Measurements from ENCODE around the gene ADAMTS12.

The ADAMTS12 gene

DNA sequence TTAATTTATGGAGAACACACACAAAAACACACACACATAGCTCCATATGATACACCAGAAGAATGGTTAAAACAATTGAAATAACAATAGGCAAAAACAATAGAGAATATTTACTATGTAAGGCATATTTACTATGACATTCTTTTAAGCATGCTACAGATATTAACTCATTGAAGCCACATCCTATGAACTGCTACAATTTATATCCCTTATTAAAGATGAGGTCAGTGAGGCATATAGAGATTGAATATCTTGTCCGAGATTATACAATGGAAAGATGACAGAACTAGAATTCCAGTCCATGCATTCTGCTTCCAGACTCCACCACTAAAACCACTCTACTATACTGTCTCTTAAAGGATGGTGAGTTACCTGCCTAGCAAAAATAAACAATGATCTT is 60.7 kb downstream of the ADAMTS12 start:
- Histone ChIP-seq H3K14ac (ENCODE audit: low read length) (no peak overlapping the region), H2BK15ac (ENCODE audit: low read length) (no peak overlapping the region), H3K9ac (ENCODE audit: low read depth, low read length, poor library complexity) (no peak overlapping the region), H3K9me3 (replicated peaks in 1 of 2; ENCODE audit: control insufficient read depth in 2 of 2, insufficient read depth in 1 of 2, low read depth in 1 of 2, low read length in 2 of 2) (peaks cover 0 to 10% of the 10 kb centered on the region in 2 donors), H3K4me2 (ENCODE audit: insufficient read depth, low read length, poor library complexity, severe bottlenecking) (no peak overlapping the region), H3K18ac (ENCODE audit: low read length) (no peak overlapping the region), H3K23ac (ENCODE audit: low read depth, low read length, poor library complexity) (no peak overlapping the region), H3K27me3 (ENCODE audit: control insufficient read depth in 3 of 3, insufficient read depth in 3 of 3, low read depth in 1 of 3, low read length in 3 of 3) (no peaks in the 10 kb centered on the region), H3K27ac (replicated peaks; ENCODE audit: low read length) (no peak overlapping the region), H2BK120ac (ENCODE audit: low read depth, low read length) (no peak overlapping the region), H2BK12ac (ENCODE audit: low read length) (no peak overlapping the region), H3K4me3 (ENCODE audit: low read length in 2 of 2) (no peak overlapping the region), H3K79me1 (ENCODE audit: low read depth, low read length) (no peaks in the 10 kb centered on the region), H2AFZ (ENCODE audit: low read length) (no peak overlapping the region), H4K91ac (ENCODE audit: low read depth, low read length, poor library complexity) (no peak overlapping the region), H3K4ac (ENCODE audit: low read length) (no peak overlapping the region), H3K4me1 (ENCODE audit: control insufficient read depth in 2 of 2, insufficient read depth in 1 of 2, low read depth in 1 of 2, low read length in 2 of 2) (peaks cover 5 to 7% of the 10 kb centered on the region in 2 donors), H3K36me3 (replicated peaks in 1 of 2; ENCODE audit: control insufficient read depth in 2 of 2, insufficient read depth in 2 of 2, low read length in 2 of 2) (peaks cover 0 to 7% of the 10 kb centered on the region in 2 donors), H2BK5ac (ENCODE audit: low read length) (no peak overlapping the region), H2AK5ac (ENCODE audit: low read depth, low read length) (no peak overlapping the region), H4K8ac (ENCODE audit: low read depth, low read length) (no peak overlapping the region)
- DNase-seq (ENCODE audit: low spot score) = no peak
- WGBS, 2 donors (ENCODE audit: extremely low coverage in 2 of 2, insufficient read length in 2 of 2, insufficient replicate concordance in 1 of 2) = no CpG with 5 or more reads among the region's 1 CpG

DNA sequence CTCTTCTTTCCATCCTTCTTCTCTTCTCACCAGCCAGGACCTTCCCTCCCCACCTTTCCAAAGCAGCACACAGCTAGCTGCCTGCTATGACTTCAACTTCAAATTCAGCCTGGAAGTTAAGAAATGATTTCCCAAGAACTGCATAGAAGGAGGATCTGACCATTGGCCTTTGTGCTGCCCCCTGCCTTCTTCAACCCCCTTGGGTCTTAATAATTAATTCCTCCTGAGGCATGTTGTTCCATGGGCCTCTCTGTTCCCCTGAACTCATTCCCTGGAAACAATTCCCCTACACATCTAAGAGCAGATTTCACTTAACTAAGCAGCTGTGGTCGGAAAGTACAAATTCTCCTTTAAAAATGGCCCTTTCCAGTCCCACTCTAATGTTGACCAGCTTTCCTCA is 62.4 kb downstream of the ADAMTS12 start:
- no peak overlapping the region for H3K4me3 ChIP-seq (ENCODE audit: low read length in 2 of 2)
- no peak overlapping the region for H2BK120ac ChIP-seq (ENCODE audit: low read depth, low read length)
- WGBS, 2 donors (ENCODE audit: extremely low coverage in 2 of 2, insufficient read length in 2 of 2, insufficient replicate concordance in 1 of 2) = no CpG with 5 or more reads among the region's 1 CpG
- H3K18ac ChIP-seq (ENCODE audit: low read length) = no peak overlapping the region
- H3K4ac ChIP-seq (ENCODE audit: low read length) = no peak overlapping the region
- H2BK12ac ChIP-seq (ENCODE audit: low read length) = no peak overlapping the region
- peaks cover 0 to 5% of the 10 kb centered on the region in 2 donors for H3K9me3 ChIP-seq (replicated peaks in 1 of 2; ENCODE audit: control insufficient read depth in 2 of 2, insufficient read depth in 1 of 2, low read depth in 1 of 2, low read length in 2 of 2)
- H2AK5ac ChIP-seq (ENCODE audit: low read depth, low read length) = no peak overlapping the region
- H3K23ac ChIP-seq (ENCODE audit: low read depth, low read length, poor library complexity) = no peak overlapping the region
- no peak overlapping the region for H3K9ac ChIP-seq (ENCODE audit: low read depth, low read length, poor library complexity)
- H4K91ac ChIP-seq (ENCODE audit: low read depth, low read length, poor library complexity) = no peak overlapping the region
- H4K8ac ChIP-seq (ENCODE audit: low read depth, low read length) = no peak overlapping the region
- no peak overlapping the region for H3K27ac ChIP-seq (replicated peaks; ENCODE audit: low read length)
- H3K79me1 ChIP-seq (ENCODE audit: low read depth, low read length) = no peaks in the 10 kb centered on the region
- H3K4me2 ChIP-seq (ENCODE audit: insufficient read depth, low read length, poor library complexity, severe bottlenecking) = no peak overlapping the region
- no peak overlapping the region for H2AFZ ChIP-seq (ENCODE audit: low read length)
- no peak for DNase-seq (ENCODE audit: low spot score)
- H2BK15ac ChIP-seq (ENCODE audit: low read length) = no peak overlapping the region
- H2BK5ac ChIP-seq (ENCODE audit: low read length) = no peak overlapping the region
- no peak overlapping the region for H3K14ac ChIP-seq (ENCODE audit: low read length)
- peaks cover 5 to 7% of the 10 kb centered on the region in 2 donors for H3K4me1 ChIP-seq (ENCODE audit: control insufficient read depth in 2 of 2, insufficient read depth in 1 of 2, low read depth in 1 of 2, low read length in 2 of 2)
- no peaks in the 10 kb centered on the region for H3K27me3 ChIP-seq (ENCODE audit: control insufficient read depth in 3 of 3, insufficient read depth in 3 of 3, low read depth in 1 of 3, low read length in 3 of 3)
- peaks cover 0 to 7% of the 10 kb centered on the region in 2 donors for H3K36me3 ChIP-seq (replicated peaks in 1 of 2; ENCODE audit: control insufficient read depth in 2 of 2, insufficient read depth in 2 of 2, low read length in 2 of 2)

DNA sequence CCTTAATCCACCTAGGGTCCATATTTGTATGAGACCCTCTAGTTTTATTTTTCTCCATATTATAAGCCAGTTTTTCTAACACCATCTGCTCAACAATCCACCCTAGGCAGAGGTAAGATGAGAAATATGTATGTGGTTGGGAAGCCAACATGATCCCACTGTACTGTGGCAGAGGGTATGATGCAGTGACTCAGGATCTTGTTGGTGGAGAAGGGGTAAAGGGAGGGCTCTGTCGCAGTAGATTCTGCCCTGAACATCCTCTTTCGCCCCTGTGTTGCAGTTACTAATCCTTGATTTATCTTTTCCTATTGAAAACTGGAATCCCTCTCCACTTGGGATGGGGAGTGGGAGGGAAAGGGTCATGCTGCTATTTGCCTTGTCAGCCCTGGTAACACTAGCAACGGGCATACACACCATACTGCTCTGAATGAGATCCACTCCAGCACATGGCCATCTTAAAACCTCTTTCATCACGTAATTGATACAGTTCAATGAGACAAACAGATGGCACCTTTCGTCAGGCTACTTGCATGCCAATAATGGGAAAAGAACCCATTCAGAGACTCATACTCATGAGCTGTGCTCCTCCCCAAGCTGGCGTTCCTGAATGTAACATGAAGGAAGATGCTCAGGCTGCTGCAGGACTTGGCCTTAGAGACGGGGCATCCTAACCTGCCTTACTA is 63.0 kb downstream of the ADAMTS12 start:
- no CpG with 5 or more reads among the region's 7 CpGs for WGBS, 2 donors (ENCODE audit: extremely low coverage in 2 of 2, insufficient read length in 2 of 2, insufficient replicate concordance in 1 of 2)
- Histone ChIP-seq H3K36me3 (replicated peaks in 1 of 2; ENCODE audit: control insufficient read depth in 2 of 2, insufficient read depth in 2 of 2, low read length in 2 of 2) (peaks cover 0 to 7% of the 10 kb centered on the region in 2 donors), H3K23ac (ENCODE audit: low read depth, low read length, poor library complexity) (no peak overlapping the region), H2AFZ (ENCODE audit: low read length) (no peak overlapping the region), H2BK120ac (ENCODE audit: low read depth, low read length) (no peak overlapping the region), H3K27me3 (ENCODE audit: control insufficient read depth in 3 of 3, insufficient read depth in 3 of 3, low read depth in 1 of 3, low read length in 3 of 3) (no peaks in the 10 kb centered on the region), H3K9me3 (replicated peaks in 1 of 2; ENCODE audit: control insufficient read depth in 2 of 2, insufficient read depth in 1 of 2, low read depth in 1 of 2, low read length in 2 of 2) (no peaks in the 10 kb centered on the region), H2AK5ac (ENCODE audit: low read depth, low read length) (no peak overlapping the region), H2BK15ac (ENCODE audit: low read length) (no peak overlapping the region), H3K27ac (replicated peaks; ENCODE audit: low read length) (no peak overlapping the region), H4K8ac (ENCODE audit: low read depth, low read length) (no peak overlapping the region), H3K79me1 (ENCODE audit: low read depth, low read length) (no peaks in the 10 kb centered on the region), H4K91ac (ENCODE audit: low read depth, low read length, poor library complexity) (no peak overlapping the region), H3K4me1 (ENCODE audit: control insufficient read depth in 2 of 2, insufficient read depth in 1 of 2, low read depth in 1 of 2, low read length in 2 of 2) (peaks cover 5 to 7% of the 10 kb centered on the region in 2 donors), H3K4me3 (ENCODE audit: low read length in 2 of 2) (no peak overlapping the region), H3K18ac (ENCODE audit: low read length) (no peak overlapping the region), H3K14ac (ENCODE audit: low read length) (no peak overlapping the region), H3K4me2 (ENCODE audit: insufficient read depth, low read length, poor library complexity, severe bottlenecking) (no peak overlapping the region), H2BK12ac (ENCODE audit: low read length) (no peak overlapping the region), H2BK5ac (ENCODE audit: low read length) (no peak overlapping the region), H3K4ac (ENCODE audit: low read length) (no peak overlapping the region), H3K9ac (ENCODE audit: low read depth, low read length, poor library complexity) (no peak overlapping the region)
- DNase-seq (ENCODE audit: low spot score) = no peak

DNA sequence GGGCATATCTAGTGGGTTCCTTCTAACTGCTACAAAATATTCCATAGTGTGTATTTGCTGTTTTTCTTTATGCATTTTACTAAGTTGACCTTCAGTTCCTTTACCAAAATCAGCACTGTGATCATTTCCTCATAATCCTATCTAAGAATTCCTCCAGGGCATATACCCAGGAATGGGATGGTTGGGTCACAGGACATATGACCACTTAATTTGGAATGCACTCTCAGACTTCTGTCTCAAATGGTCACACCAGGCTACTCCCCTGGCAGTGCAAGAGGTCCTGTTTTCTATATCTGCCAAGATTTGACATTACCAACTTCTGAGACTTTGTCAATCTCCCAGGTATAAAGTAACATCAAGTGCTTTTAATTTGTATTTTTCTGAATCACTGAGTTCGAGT is 63.9 kb downstream of the ADAMTS12 start:
- Histone ChIP-seq H2AFZ (ENCODE audit: low read length) (no peak overlapping the region), H3K27ac (replicated peaks; ENCODE audit: low read length) (no peak overlapping the region), H3K18ac (ENCODE audit: low read length) (no peak overlapping the region), H2BK12ac (ENCODE audit: low read length) (no peak overlapping the region), H3K36me3 (replicated peaks in 1 of 2; ENCODE audit: control insufficient read depth in 2 of 2, insufficient read depth in 2 of 2, low read length in 2 of 2) (peaks cover 0 to 6% of the 10 kb centered on the region in 2 donors), H4K91ac (ENCODE audit: low read depth, low read length, poor library complexity) (no peak overlapping the region), H3K27me3 (ENCODE audit: control insufficient read depth in 3 of 3, insufficient read depth in 3 of 3, low read depth in 1 of 3, low read length in 3 of 3) (no peaks in the 10 kb centered on the region), H2BK120ac (ENCODE audit: low read depth, low read length) (no peak overlapping the region), H3K4me2 (ENCODE audit: insufficient read depth, low read length, poor library complexity, severe bottlenecking) (no peak overlapping the region), H2AK5ac (ENCODE audit: low read depth, low read length) (no peak overlapping the region), H2BK5ac (ENCODE audit: low read length) (no peak overlapping the region), H2BK15ac (ENCODE audit: low read length) (no peak overlapping the region), H3K14ac (ENCODE audit: low read length) (no peak overlapping the region), H3K23ac (ENCODE audit: low read depth, low read length, poor library complexity) (no peak overlapping the region), H3K9me3 (replicated peaks in 1 of 2; ENCODE audit: control insufficient read depth in 2 of 2, insufficient read depth in 1 of 2, low read depth in 1 of 2, low read length in 2 of 2) (no peaks in the 10 kb centered on the region), H3K4me1 (ENCODE audit: control insufficient read depth in 2 of 2, insufficient read depth in 1 of 2, low read depth in 1 of 2, low read length in 2 of 2) (peaks cover 3 to 5% of the 10 kb centered on the region in 2 donors), H4K8ac (ENCODE audit: low read depth, low read length) (no peak overlapping the region), H3K9ac (ENCODE audit: low read depth, low read length, poor library complexity) (no peak overlapping the region), H3K4me3 (ENCODE audit: low read length in 2 of 2) (no peak overlapping the region), H3K4ac (ENCODE audit: low read length) (no peak overlapping the region), H3K79me1 (ENCODE audit: low read depth, low read length) (no peaks in the 10 kb centered on the region)
- DNase-seq (ENCODE audit: low spot score) = no peak
- no CpG with 5 or more reads among the region's 1 CpG for WGBS, 2 donors (ENCODE audit: extremely low coverage in 2 of 2, insufficient read length in 2 of 2, insufficient replicate concordance in 1 of 2)
